ENCODE results near the gene TBP. TPM values are rescaled to one million over a fixed set of nuclear protein-coding genes. Genes with fewer than 3 reads are reported as not detected.

The TBP gene
- total and polyA plus RNA-seq, 2 of the 13 experiments (the other 11 are each of a cell fraction or from before 2014, with no cell fraction given): 21.7 to 28.1 TPM

GRCh38 chr6:170552765-170553533 lies 1.2 kb upstream of the TBP start, which contains the start of gene PSMB1 (continued):
- no peak for TF ChIP-seq JARID2 (CRISPR knock-in tag; IDR thresholded peaks at IDR 0.05; ENCODE audit: insufficient replicate concordance)
- peak; percentile 16; the same call in 1 of the 2 replicates for TF ChIP-seq CERS6 (CRISPR knock-in tag; IDR thresholded peaks at IDR 0.05)
- no peak; the same call in 1 of the 2 replicates for TF ChIP-seq REL (CRISPR knock-in tag; conservative IDR thresholded peaks at IDR 0.05)
- peak; percentile 76; the same call in 1 of the 2 replicates for TF ChIP-seq HOXD1 (CRISPR knock-in tag; IDR thresholded peaks at IDR 0.05)
- peak; percentile 45; the same call in 1 of the 2 replicates for TF ChIP-seq GATA4 (IDR thresholded peaks at IDR 0.05; ENCODE audit: borderline replicate concordance, low read depth)
- TF ChIP-seq ZBTB46 (CRISPR knock-in tag; IDR thresholded peaks at IDR 0.05; ENCODE audit: borderline replicate concordance): no peak
- TF ChIP-seq ARNT2 (CRISPR knock-in tag; IDR thresholded peaks at IDR 0.05; ENCODE audit: low read depth): peak; percentile 71; the same call in 1 of the 2 replicates
- TF ChIP-seq GRHL1 (CRISPR knock-in tag; conservative IDR thresholded peaks at IDR 0.05): no peak
- TF ChIP-seq TBP (CRISPR knock-in tag; IDR thresholded peaks at IDR 0.05): no peak
- TF ChIP-seq POLR2AphosphoS5 (IDR thresholded peaks at IDR 0.05; ENCODE audit: low read depth, low read length): peak; percentile 99
- TF ChIP-seq ZFP62 (CRISPR knock-in tag; IDR thresholded peaks at IDR 0.05): no peak
- peak; percentile 89 for TF ChIP-seq MYC (CRISPR knock-in tag; IDR thresholded peaks at IDR 0.05; ENCODE audit: borderline replicate concordance)
- TF ChIP-seq RFXAP (CRISPR knock-in tag; IDR thresholded peaks at IDR 0.05; ENCODE audit: borderline replicate concordance): 0 out of 2 replicates have a peak, but pooled peaks have one; percentile 32
- peak; percentile 81; the same call in 1 of the 2 replicates for TF ChIP-seq ZGPAT (CRISPR knock-in tag; IDR thresholded peaks at IDR 0.05)
- no peak; the same call in 1 of the 2 replicates for TF ChIP-seq JUNB (CRISPR knock-in tag; IDR thresholded peaks at IDR 0.05; ENCODE audit: borderline replicate concordance)
- no peak; the same call in 1 of the 2 replicates for TF ChIP-seq ZBTB21 (CRISPR knock-in tag; IDR thresholded peaks at IDR 0.05)
- TF ChIP-seq HDAC2 (CRISPR knock-in tag; IDR thresholded peaks at IDR 0.05): peak; percentile 71
- peak; percentile 44 for TF ChIP-seq FOXA3 (CRISPR knock-in tag; IDR thresholded peaks at IDR 0.05)
- TF ChIP-seq TBX2 (CRISPR knock-in tag; IDR thresholded peaks at IDR 0.05; ENCODE audit: borderline replicate concordance): no peak; the same call in 1 of the 2 replicates
- 0 out of 2 replicates have a peak, but pooled peaks have one; percentile 23 for TF ChIP-seq HMG20A (CRISPR knock-in tag; IDR thresholded peaks at IDR 0.05; ENCODE audit: borderline replicate concordance)
- TF ChIP-seq TCF7L2 (IDR thresholded peaks at IDR 0.05; ENCODE audit: low read depth, low read length): no peak
- TF ChIP-seq TGIF2 (CRISPR knock-in tag; IDR thresholded peaks at IDR 0.05): peak; percentile 88; the same call in 1 of the 2 replicates
- peak; percentile 54; the same call in 1 of the 2 replicates for TF ChIP-seq NFKBIZ (CRISPR knock-in tag; IDR thresholded peaks at IDR 0.05)
- TF ChIP-seq ZNF761 (CRISPR knock-in tag; conservative IDR thresholded peaks at IDR 0.05): 0 out of 2 replicates have a peak, but pooled peaks have one; percentile 45
- peak; percentile 54; the same call in 1 of the 2 replicates for TF ChIP-seq SMYD3 (CRISPR knock-in tag; IDR thresholded peaks at IDR 0.05)

Data from HepG2 (cell line).